C1 segment of cervical spinal cord (tissue), 14 donors: Measurements from ENCODE around the gene LRCH1.

Experiments
- DNase-seq, 14 donors: peaks; one replicate each; lab custom pipeline; 2025; lab: John Stamatoyannopoulos, UW

Gene LRCH1

GRCh38 chr13:46562152-46562551 lies 9.2 kb downstream of the LRCH1 start:
- no peak for DNase-seq

DNA sequence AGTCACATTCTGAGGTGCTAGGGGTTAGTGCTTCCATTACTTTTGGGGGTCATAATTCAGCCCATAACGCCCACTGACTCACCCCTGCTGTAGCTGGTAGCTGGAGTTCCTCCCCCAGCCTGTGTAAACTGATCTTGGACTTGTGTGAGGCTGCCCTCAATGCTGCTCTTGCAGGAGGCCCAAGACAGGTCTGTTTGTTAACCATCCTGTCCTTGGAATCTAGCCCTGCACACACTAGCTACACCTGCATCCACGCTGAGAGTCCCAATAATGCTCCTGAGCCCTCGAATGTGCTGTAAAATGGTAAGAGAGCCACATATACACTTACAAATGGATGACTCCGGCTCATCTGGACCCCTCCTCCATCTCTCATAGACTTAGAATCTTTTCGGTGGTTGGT lies 9.6 kb downstream of the LRCH1 start:
- peak in 1 of 14 donors; percentile 46 for DNase-seq

- no peak for DNase-seq
Measured at GRCh38 chr13:46565808-46566750, 13.1 kb downstream of the LRCH1 start.

- no peak for DNase-seq
Measured at GRCh38 chr13:46567671-46568070, 14.7 kb downstream of the LRCH1 start.

- peak in 2 of 14 donors; percentile 30 to 98 for DNase-seq
Measured at GRCh38 chr13:46569456-46569855, 16.5 kb downstream of the LRCH1 start.

DNA sequence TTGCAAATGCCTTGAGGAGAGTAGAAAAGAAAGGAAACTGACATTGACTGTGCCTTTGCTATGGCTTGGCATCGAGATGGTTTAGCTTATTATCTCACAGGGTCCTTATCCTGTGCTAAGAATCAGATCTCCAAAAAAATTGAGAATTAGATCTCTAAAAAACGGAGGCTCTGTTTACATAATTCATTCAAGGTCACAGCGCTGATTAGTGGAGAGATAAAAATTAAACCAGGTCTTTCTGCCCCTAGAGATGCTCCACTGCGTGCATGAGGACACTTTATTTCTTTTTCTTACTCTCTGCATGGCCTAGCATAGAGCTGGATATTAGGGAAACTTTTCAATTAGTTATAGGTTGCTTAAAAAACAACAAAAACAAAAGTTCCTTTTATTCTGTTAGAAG lies 17.3 kb downstream of the LRCH1 start:
- DNase-seq, result no peak

DNA sequence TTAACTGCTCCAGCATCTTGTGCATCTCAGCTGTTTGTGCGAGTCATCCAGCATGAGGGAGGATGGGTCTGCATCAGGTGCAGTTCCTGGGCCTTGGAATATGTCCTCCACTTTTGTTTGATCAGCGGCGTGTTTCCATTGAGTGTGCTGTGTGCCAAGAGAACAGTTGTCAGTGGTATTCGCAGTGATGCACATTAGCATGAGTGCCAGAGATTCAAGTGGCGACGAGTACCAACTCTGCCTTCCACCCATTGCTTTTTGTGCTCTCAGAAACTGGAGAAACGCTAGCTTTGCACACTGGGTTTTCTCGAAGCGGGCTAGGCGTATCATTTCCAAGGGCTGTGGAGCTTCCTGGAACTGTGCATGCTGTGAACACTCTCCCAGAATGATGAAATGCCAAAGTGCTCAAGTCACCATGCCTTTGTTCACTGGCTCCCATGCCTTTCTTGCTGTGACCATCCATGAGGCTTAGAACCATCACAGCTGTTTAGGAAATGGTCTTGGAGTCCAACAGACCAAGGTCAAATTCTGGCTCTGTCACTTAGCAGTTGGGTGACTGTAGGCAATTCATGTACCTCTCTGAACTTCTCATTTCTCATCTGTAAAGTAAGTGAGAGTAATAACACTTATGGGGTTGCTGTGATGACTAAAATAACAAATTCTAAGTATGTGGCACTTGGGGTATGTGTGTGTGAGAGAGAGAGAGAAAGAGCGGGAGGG lies 18.4 kb downstream of the LRCH1 start:
- peak in 1 of 14 donors; percentile 86 for DNase-seq

DNA sequence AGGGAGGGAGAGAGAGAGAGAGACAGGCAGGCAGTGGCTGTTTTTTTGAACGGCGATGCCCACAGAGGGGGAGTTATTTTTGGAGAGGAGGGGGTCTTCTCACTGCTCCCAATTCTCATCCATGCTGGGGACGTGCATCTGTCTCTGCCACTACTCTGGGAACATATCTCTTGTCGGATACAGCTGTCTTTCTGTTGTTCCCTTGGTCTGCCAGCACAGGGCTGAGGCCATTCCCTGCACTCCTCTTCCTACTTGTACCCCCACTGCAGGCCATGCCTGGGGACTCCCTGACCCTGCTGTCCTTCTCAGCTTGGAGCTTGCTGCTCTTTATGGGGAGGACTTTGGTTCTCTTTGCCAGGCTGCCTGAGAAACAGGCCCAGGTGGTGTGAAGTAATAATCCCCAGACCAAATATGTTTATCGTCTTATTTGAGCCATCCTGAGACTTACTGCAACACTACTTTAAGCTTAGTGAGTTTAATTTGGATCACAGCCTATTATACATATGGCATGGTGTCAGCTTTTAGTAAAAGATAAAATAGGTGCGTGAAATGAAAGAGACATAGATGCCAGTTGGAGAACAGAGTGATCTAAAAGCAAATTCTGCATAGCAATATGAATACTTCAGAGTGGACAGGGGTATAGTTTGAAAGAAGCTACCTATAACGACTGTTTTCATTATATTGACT lies 19.1 kb downstream of the LRCH1 start:
- DNase-seq, result no peak

- DNase-seq, result no peak
Measured at GRCh38 chr13:46572752-46573431, 19.9 kb downstream of the LRCH1 start.

DNA sequence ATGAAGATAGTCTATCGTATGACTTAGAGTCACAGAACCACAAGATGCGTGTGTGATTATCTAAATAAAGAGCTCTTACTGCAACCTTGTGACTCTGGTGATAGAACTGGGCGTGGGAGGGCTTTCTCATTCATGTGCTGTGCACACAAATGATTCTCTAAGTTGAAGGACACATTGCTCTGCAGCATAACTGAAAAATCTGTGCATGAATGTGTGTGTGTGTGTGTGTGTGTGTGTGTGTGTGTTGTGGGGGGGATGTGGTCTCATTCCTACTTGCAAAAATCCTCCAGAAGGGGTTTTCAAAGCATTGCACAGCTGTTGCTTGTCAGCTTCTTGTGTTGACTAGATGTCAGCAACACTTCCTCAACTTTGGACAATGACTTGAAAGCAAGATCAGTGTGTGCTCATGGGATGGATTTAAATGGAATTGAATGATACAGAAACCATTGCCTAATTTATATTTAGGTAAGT lies 22.4 kb downstream of the LRCH1 start:
- DNase-seq, result no peak

- DNase-seq, result peak in 1 of 14 donors; percentile 60
Measured at GRCh38 chr13:46575818-46576221, 22.9 kb downstream of the LRCH1 start.

DNA sequence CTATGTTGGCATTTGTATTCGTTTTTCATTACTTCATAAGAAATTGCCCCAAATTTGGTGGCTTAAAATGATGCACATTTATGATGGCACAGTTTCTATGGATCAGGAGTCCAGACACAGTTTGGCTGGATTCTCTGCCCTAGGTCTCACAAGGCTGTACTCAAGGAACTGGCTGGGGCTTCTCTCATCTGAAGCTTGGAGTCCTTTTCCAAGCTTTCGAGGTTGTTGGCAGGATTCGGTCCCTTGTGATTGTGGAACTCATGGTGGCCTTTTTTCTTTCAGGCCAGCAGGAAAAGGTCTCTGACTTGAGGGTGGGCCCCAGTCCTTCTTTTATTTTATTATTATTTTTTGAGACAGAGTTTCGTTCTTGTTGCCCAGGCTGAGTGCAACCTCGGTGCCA lies 23.8 kb downstream of the LRCH1 start:
- DNase-seq, result no peak

GRCh38 chr13:46577696-46578589 lies 25.0 kb downstream of the LRCH1 start:
- DNase-seq, result no peak

DNA sequence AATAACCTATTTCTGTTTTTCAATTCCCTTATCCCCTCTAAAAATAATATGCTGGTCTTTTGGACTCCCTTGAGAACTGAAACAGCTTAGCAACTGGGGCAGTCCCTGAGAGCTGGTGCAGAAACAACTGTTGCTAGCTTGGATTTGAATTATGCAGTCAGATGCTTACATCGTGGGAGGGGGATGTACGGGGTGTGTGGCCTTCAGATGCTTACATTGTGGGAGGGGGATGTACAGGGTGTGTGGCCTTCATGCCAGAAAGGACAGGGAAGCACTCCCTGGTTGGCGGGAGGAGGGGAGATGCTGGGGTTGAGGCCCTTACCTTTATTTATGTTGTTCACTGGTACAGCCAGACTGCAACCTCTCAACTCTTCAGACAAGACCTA lies 25.6 kb downstream of the LRCH1 start:
- no peak for DNase-seq

GRCh38 chr13:46580362-46580839 lies 27.4 kb downstream of the LRCH1 start:
- no peak for DNase-seq

DNA sequence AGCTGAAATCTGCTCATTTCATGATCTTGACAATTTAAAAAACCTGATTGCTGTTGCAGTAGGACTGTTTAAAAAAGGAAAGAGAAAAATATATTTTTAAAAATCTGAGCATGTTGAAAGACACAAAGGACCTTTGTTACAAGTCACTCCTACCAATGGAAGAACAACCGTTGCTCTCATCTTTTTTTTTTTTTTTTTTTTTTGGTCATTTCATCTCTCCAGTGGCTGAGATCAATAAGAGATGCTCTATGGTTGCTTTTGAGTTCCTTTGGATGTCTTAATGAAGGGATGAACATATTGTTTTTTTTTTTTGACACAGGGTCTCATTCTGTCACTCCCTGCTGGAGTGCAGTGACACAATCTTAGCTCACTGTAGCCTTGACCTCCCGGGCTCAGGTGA lies 29.2 kb downstream of the LRCH1 start:
- no peak for DNase-seq

DNA sequence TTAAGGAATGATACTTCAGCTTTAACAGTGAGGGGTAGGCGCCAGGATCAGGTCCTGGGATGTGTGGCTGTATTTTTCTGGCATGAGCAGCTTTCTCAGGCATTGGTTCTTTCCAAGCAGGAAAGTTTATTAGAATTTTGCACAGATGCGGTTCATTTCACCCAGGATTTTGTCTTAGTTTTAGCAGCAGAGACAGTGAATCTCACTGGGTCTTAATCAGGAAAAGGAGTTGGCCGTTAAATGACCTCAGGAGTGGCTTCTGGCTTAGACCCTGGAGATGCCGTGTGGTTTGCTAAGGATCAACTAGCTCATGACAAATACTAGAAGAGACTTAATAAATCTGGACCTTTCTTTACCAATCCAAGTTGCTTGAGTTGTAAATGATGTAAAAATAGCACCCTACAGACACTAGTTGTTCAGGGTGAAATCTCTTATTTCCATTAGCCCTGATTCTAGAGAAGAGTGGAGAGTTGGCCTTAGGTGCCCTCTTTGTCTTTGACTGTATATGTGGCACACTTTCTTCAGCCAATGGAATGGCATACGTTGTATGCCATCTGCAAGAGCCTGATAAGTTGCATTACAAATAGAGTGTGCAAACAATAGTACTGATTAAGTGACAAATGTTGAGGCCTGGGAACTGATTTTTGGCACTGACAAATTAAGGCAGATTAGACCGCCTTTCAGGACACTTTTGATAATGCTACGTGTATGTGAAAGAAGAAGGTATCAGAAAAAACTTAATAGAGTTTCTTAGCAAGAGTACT lies 34.0 kb downstream of the LRCH1 start:
- no peak for DNase-seq

GRCh38 chr13:46587807-46588418 lies 34.9 kb downstream of the LRCH1 start:
- DNase-seq, result no peak

GRCh38 chr13:46592385-46592784 lies 39.4 kb downstream of the LRCH1 start:
- no peak for DNase-seq
